Hepatocyte (in vitro differentiated cells): ENCODE data around the gene HLA-DQB1. TPM values are rescaled to one million over a fixed set of nuclear protein-coding genes. Genes with fewer than 3 reads are reported as not detected.

Source experiments
- DNase-seq: peaks from one replicate; pipeline ENCODE4 v3.0.0-alpha.2; 2016; ENCODE audit warnings: low spot score
- H2AFZ ChIP-seq: fragments of 200-600 bp; sonication (generic); 2 replicates; pipeline ENCODE4 v1.6.0; 2016; ENCODE audit warnings: antibody characterized with exemption, mild to moderate bottlenecking
- H3K27ac ChIP-seq: fragments of 200-600 bp; sonication (generic); 2 replicates; pipeline ENCODE4 v1.5.1; 2016; ENCODE audit warnings: mild to moderate bottlenecking
- H3K27me3 ChIP-seq: fragments of 200-600 bp; sonication (generic); 2 replicates; pipeline ENCODE4 v1.6.1; 2016
- H3K36me3 ChIP-seq: fragments of 200-600 bp; sonication (generic); replicated peaks from 2 replicates; pipeline ENCODE4 v1.5.1; 2016; ENCODE audit warnings: low read depth; ENCODE audit not compliant: insufficient read depth
- H3K4me1 ChIP-seq: fragments of 200-600 bp; sonication (generic); 2 replicates; pipeline ENCODE4 v1.5.1; 2016; ENCODE audit warnings: mild to moderate bottlenecking, moderate library complexity; ENCODE audit not compliant: insufficient read depth
- H3K4me2 ChIP-seq: fragments of 200-600 bp; sonication (generic); 2 replicates; pipeline ENCODE4 v1.6.0; 2016
- H3K4me3 ChIP-seq: fragments of 200-600 bp; sonication (generic); 2 replicates; pipeline ENCODE4 v1.5.1; 2016; ENCODE audit warnings: mild to moderate bottlenecking
- H3K79me2 ChIP-seq: fragments of 200-600 bp; sonication (generic); 2 replicates; pipeline ENCODE4 v1.6.0; 2017; ENCODE audit warnings: mild to moderate bottlenecking
- H3K9me2 ChIP-seq: fragments of 200-600 bp; sonication (generic); replicated peaks from 2 replicates; pipeline ENCODE4 v1.6.0; 2017; ENCODE audit warnings: mild to moderate bottlenecking; ENCODE audit not compliant: insufficient read depth
- H3K9me3 ChIP-seq: fragments of 200-600 bp; sonication (generic); 2 replicates; pipeline ENCODE4 v1.5.1; 2016; ENCODE audit warnings: low read depth, mild to moderate bottlenecking
- H4K20me1 ChIP-seq: fragments of 200-600 bp; sonication (generic); 2 replicates; pipeline ENCODE4 v1.6.0; 2016; ENCODE audit warnings: mild to moderate bottlenecking; ENCODE audit not compliant: insufficient read depth, poor library complexity, severe bottlenecking
- CTCF ChIP-seq: fragments of 200-600 bp; sonication (generic); IDR thresholded peaks from 2 replicates; pipeline ENCODE4 v1.5.1; 2016; ENCODE audit warnings: antibody characterized with exemption, mild to moderate bottlenecking; ENCODE audit not compliant: poor library complexity
- EZH2 ChIP-seq: fragments of 200-600 bp; sonication (generic); IDR thresholded peaks from 2 replicates; pipeline ENCODE4 v1.6.1; 2016; ENCODE audit warnings: antibody characterized with exemption, mild to moderate bottlenecking, borderline replicate concordance
- EZH2phosphoT487 ChIP-seq: fragments of 200-600 bp; sonication (generic); IDR thresholded peaks from one replicate; pipeline ENCODE4 v1.6.1; 2018; ENCODE audit warnings: antibody characterized with exemption, mild to moderate bottlenecking, low read depth, moderate library complexity; ENCODE audit not compliant: unreplicated experiment, severe bottlenecking
- WGBS: methylation state at CpG from one replicate; pipeline ENCODE4 v1.1.6; 2016; ENCODE audit warnings: low lambda C conversion rate; ENCODE audit errors: missing lambda C conversion rate; 5-methylcytosine and 5-hydroxymethylcytosine counted together
- polyA plus RNA-seq: library from polyadenylated mRNA; unstranded; fragments of >200 nt; fragmentation: Nextera tagmentation; extraction: Ambion mirVana; gene quantifications from 2 replicates; pipeline ENCODE4 v1.2.1, GENCODE V29; 2016
- total RNA-seq: library from RNA; depleted of rRNA; stranded (reverse); fragments of >200 nt; gene quantifications from 2 replicates; pipeline ENCODE4 v1.2.3, GENCODE V29; 2014

The HLA-DQB1 gene
- total and polyA plus RNA-seq, 2 experiments from 2014 or later: 12.0 to 15.2 TPM

- Histone ChIP-seq H3K79me2 (no peaks in the 10 kb centered on the region), H3K9me2 (no peaks in the 10 kb centered on the region), H3K4me2 (peak overlapping the region; percentile 63), H2AFZ (no peak overlapping the region), H3K4me3 (no peak overlapping the region), H3K27ac (peak overlapping the region; percentile 28), H3K9me3 (no peaks in the 10 kb centered on the region), H3K27me3 (no peaks in the 10 kb centered on the region), H3K4me1 (no peaks in the 10 kb centered on the region), H3K36me3 (no peaks in the 10 kb centered on the region), H4K20me1 (no peaks in the 10 kb centered on the region)
- WGBS: 53% methylated on average over 3 of the region's 3 CpGs
- TF ChIP-seq EZH2 (no peak), EZH2phosphoT487 (no peak), CTCF (no peak)
- no peak for DNase-seq
These were observed 796 bp downstream of the HLA-DQB1 start for GRCh38 chr6:32665661-32666060.

- H3K9me3 ChIP-seq: no peaks in the 10 kb centered on the region
- no peaks in the 10 kb centered on the region for H3K9me2 ChIP-seq
- H3K27me3 ChIP-seq: no peaks in the 10 kb centered on the region
- H4K20me1 ChIP-seq: no peaks in the 10 kb centered on the region
- H3K4me2 ChIP-seq: no peak overlapping the region
- H3K4me1 ChIP-seq: no peaks in the 10 kb centered on the region
- no peak for DNase-seq
- 51% methylated on average over 40 of the region's 47 CpGs for WGBS
- H3K36me3 ChIP-seq: no peaks in the 10 kb centered on the region
- H3K79me2 ChIP-seq: no peaks in the 10 kb centered on the region
- H3K27ac ChIP-seq: no peak overlapping the region
- TF ChIP-seq EZH2phosphoT487: no peak
- H3K4me3 ChIP-seq: no peak overlapping the region
- H2AFZ ChIP-seq: no peak overlapping the region
These were observed 1.6 kb downstream of the HLA-DQB1 start for GRCh38 chr6:32664827-32665362.

- DNase-seq: no peak
- TF ChIP-seq EZH2 (no peak), CTCF (no peak), EZH2phosphoT487 (no peak)
- no peaks in the 10 kb centered on the region for H4K20me1 ChIP-seq
- H3K9me3 ChIP-seq: no peaks in the 10 kb centered on the region
- no peak overlapping the region for H3K4me3 ChIP-seq
- H3K9me2 ChIP-seq: no peaks in the 10 kb centered on the region
- H3K36me3 ChIP-seq: no peaks in the 10 kb centered on the region
- no peak overlapping the region for H3K27ac ChIP-seq
- H2AFZ ChIP-seq: no peak overlapping the region
- H3K79me2 ChIP-seq: no peaks in the 10 kb centered on the region
- H3K4me1 ChIP-seq: no peaks in the 10 kb centered on the region
- no peaks in the 10 kb centered on the region for H3K27me3 ChIP-seq
- H3K4me2 ChIP-seq: no peak overlapping the region
- WGBS: 82% methylated on average over 9 of the region's 26 CpGs
These were observed 2.1 kb downstream of the HLA-DQB1 start for GRCh38 chr6:32664354-32664753.

GRCh38 chr6:32662836-32663235 lies 3.6 kb downstream of the HLA-DQB1 start:
- no peak for DNase-seq
- Histone ChIP-seq H3K27ac (no peak overlapping the region), H3K79me2 (no peaks in the 10 kb centered on the region), H3K9me2 (no peaks in the 10 kb centered on the region), H3K4me3 (no peak overlapping the region), H3K36me3 (no peaks in the 10 kb centered on the region), H3K4me1 (no peaks in the 10 kb centered on the region), H2AFZ (no peak overlapping the region), H3K27me3 (no peaks in the 10 kb centered on the region), H3K4me2 (no peak overlapping the region), H3K9me3 (no peaks in the 10 kb centered on the region), H4K20me1 (no peaks in the 10 kb centered on the region)
- WGBS: 69% methylated on average over 5 of the region's 5 CpGs
- TF ChIP-seq EZH2phosphoT487 (no peak), CTCF (no peak), EZH2 (no peak)
